GM12878 (cell line): ENCODE data around the gene CHERP.

Experiments
- CTCF ChIP-seq, 3 experiments: IDR thresholded peaks in 2 of 3; conservative IDR thresholded peaks in 1 of 3; 2 replicates each; pipeline ENCODE4 v1.5.1; 2011; ENCODE audit warnings: low read depth in 3 of 3, low read length in 3 of 3, mild to moderate bottlenecking in 3 of 3, control low read depth in 2 of 3, moderate library complexity in 2 of 3, inconsistent platforms in 1 of 3, mixed read lengths in 1 of 3; ENCODE audit not compliant: control insufficient read depth in 2 of 3, insufficient read depth in 1 of 3; ENCODE audit errors: extremely low read depth in 1 of 3
- EZH2 ChIP-seq: IDR thresholded peaks from 2 replicates; pipeline ENCODE4 v1.6.1; 2012; ENCODE audit warnings: low read depth, mild to moderate bottlenecking, control low read depth, inconsistent platforms, low read length, borderline replicate concordance; ENCODE audit not compliant: control insufficient read depth
- FOS ChIP-seq: IDR thresholded peaks from 3 replicates; pipeline ENCODE4 v1.6.1; 2011; ENCODE audit warnings: borderline replicate concordance; ENCODE audit not compliant: insufficient read length; ENCODE audit errors: extremely low read depth
- RAD21 ChIP-seq: IDR thresholded peaks from 2 replicates; pipeline ENCODE4 v1.6.1; 2011; ENCODE audit warnings: mild to moderate bottlenecking, low read depth, low read length, moderate library complexity; ENCODE audit not compliant: insufficient read depth
- SIX5 ChIP-seq: IDR thresholded peaks from 2 replicates; pipeline ENCODE4 v1.6.1; 2011; ENCODE audit warnings: mild to moderate bottlenecking, low read depth, low read length, moderate library complexity; ENCODE audit not compliant: severe bottlenecking

- TF ChIP-seq FOS: no peak
- no peak for TF ChIP-seq RAD21
- TF ChIP-seq CTCF (IDR thresholded peaks at IDR 0.05 in 2 of 3, conservative IDR thresholded peaks at IDR 0.05 in 1 of 3; ENCODE audit: control insufficient read depth in 2 of 3, extremely low read depth in 1 of 3, insufficient read depth in 1 of 3, low read depth in 3 of 3, low read length in 3 of 3): no peak
- TF ChIP-seq EZH2: no peak
- TF ChIP-seq SIX5: no peak
Observed at GRCh38 chr19:16506961-16507360, 35.3 kb downstream of the CHERP start.
